GM23248 (cell line): ENCODE measurements around the gene ST3GAL2. TPM values are rescaled to one million over a fixed set of nuclear protein-coding genes. Genes with fewer than 3 reads are reported as not detected.

ENCODE experiments used
- DNase-seq: peaks from one replicate; pipeline ENCODE4 v3.0.0-alpha.2; 2015
- H2AFZ ChIP-seq: fragments of 200-600 bp; sonication (generic); 2 replicates; pipeline ENCODE4 v1.6.1; 2016; ENCODE audit warnings: antibody characterized with exemption
- H3F3A ChIP-seq: fragments of 200-600 bp; sonication (generic); 2 replicates; pipeline ENCODE4 v1.6.1; 2016; ENCODE audit warnings: mild to moderate bottlenecking, antibody characterized with exemption, mixed run types; ENCODE audit not compliant: insufficient read depth
- H3K27ac ChIP-seq: fragments of 200-600 bp; sonication (generic); 2 replicates; pipeline ENCODE4 v1.5.1; 2016; ENCODE audit warnings: mild to moderate bottlenecking
- H3K27me3 ChIP-seq: fragments of 200-600 bp; sonication (generic); replicated peaks from 2 replicates; pipeline ENCODE4 v1.6.1; 2016; ENCODE audit warnings: mild to moderate bottlenecking; ENCODE audit not compliant: insufficient read depth
- H3K36me3 ChIP-seq: fragments of 200-600 bp; sonication (generic); 2 replicates; pipeline ENCODE4 v1.6.1; 2016; ENCODE audit warnings: low read depth, mild to moderate bottlenecking
- H3K4me1 ChIP-seq: fragments of 200-600 bp; sonication (generic); 2 replicates; pipeline ENCODE4 v1.6.1; 2016; ENCODE audit warnings: mild to moderate bottlenecking; ENCODE audit not compliant: insufficient read depth
- H3K4me2 ChIP-seq: fragments of 200-600 bp; sonication (generic); one replicate; pipeline ENCODE4 v1.6.1; 2016; ENCODE audit warnings: mild to moderate bottlenecking; ENCODE audit not compliant: unreplicated experiment
- H3K4me3 ChIP-seq: fragments of 200-600 bp; sonication (generic); 2 replicates; pipeline ENCODE4 v1.5.1; 2016; ENCODE audit warnings: mild to moderate bottlenecking
- H3K79me2 ChIP-seq: fragments of 200-600 bp; sonication (generic); 2 replicates; pipeline ENCODE4 v1.6.1; 2016; ENCODE audit warnings: mild to moderate bottlenecking; ENCODE audit not compliant: insufficient read depth
- H3K9ac ChIP-seq: fragments of 200-600 bp; sonication (generic); 2 replicates; pipeline ENCODE4 v1.6.1; 2016; ENCODE audit warnings: mild to moderate bottlenecking
- H3K9me2 ChIP-seq: fragments of 200-600 bp; sonication (generic); 2 replicates; pipeline ENCODE4 v1.6.1; 2016; ENCODE audit warnings: mixed run types, mild to moderate bottlenecking, moderate library complexity; ENCODE audit not compliant: insufficient read depth
- H3K9me3 ChIP-seq: fragments of 200-600 bp; sonication (generic); one replicate; pipeline ENCODE4 v1.6.1; 2017; ENCODE audit warnings: low read depth
- H4K20me1 ChIP-seq: fragments of 200-600 bp; sonication (generic); 2 replicates; pipeline ENCODE4 v1.6.0; 2016; ENCODE audit not compliant: insufficient read depth
- EZH2 ChIP-seq: fragments of 200-600 bp; sonication (generic); IDR thresholded peaks from 2 replicates; pipeline ENCODE4 v1.6.1; 2018; ENCODE audit warnings: antibody characterized with exemption, mild to moderate bottlenecking; ENCODE audit not compliant: insufficient read depth, poor library complexity, severe bottlenecking
- EZH2phosphoT487 ChIP-seq: fragments of 200-600 bp; sonication (generic); IDR thresholded peaks from 2 replicates; pipeline ENCODE4 v1.6.1; 2018; ENCODE audit warnings: antibody characterized with exemption, moderate library complexity, mild to moderate bottlenecking, low read depth; ENCODE audit not compliant: insufficient read depth
- WGBS, 2 experiments: methylation state at CpG; one replicate each; pipeline ENCODE4 v1.1.6; 2015 to 2017; ENCODE audit warnings: low lambda C conversion rate in 2 of 2, low coverage in 1 of 2; ENCODE audit errors: missing lambda C conversion rate in 2 of 2; 5-methylcytosine and 5-hydroxymethylcytosine counted together
- in situ Hi-C: fragments of 300-500 bp; cut with MboI; formaldehyde crosslinking; loops from 2 replicates; pipeline ENCODE4 v1.15.0; 2020
- polyA plus RNA-seq: library from polyadenylated mRNA; unstranded; fragments of >200 nt; fragmentation: Nextera tagmentation; extraction: Ambion mirVana; gene quantifications from 2 replicates; pipeline ENCODE4 v1.2.1, GENCODE V29; 2016
- total RNA-seq: library from RNA; depleted of rRNA; stranded (reverse); fragments of >200 nt; shearing (Covaris generic); gene quantifications from 2 replicates; pipeline ENCODE4 v1.2.3, GENCODE V29; 2014

ST3GAL2 gene
- total and polyA plus RNA-seq, 2 experiments from 2014 or later = 10.8 to 32.5 TPM

GRCh38 chr16:70422543-70422942, 16.4 kb downstream of the ST3GAL2 start:
- Histone ChIP-seq H3K9me3 (no peaks in the 10 kb centered on the region), H3K79me2 (peaks cover 99% of the 10 kb centered on the region), H3K9ac (no peak overlapping the region), H4K20me1 (no peaks in the 10 kb centered on the region; the same call in 1 of the 2 replicates), H3F3A (peaks cover 1% of the 10 kb centered on the region; the same call in 1 of the 2 replicates), H3K9me2 (no peaks in the 10 kb centered on the region), H3K27me3 (no peaks in the 10 kb centered on the region), H3K4me1 (peaks cover 2% of the 10 kb centered on the region), H3K36me3 (no peaks in the 10 kb centered on the region), H3K4me2 (no peak overlapping the region), H3K27ac (no peak overlapping the region), H3K4me3 (no peak overlapping the region), H2AFZ (no peak overlapping the region)
- no peak for TF ChIP-seq EZH2phosphoT487
- no peak for TF ChIP-seq EZH2
- WGBS, 2 experiments = 94 to 97% methylated on average over 4 of the region's 4 CpGs
- in situ Hi-C loops = no loop called here
- no peak for DNase-seq

GRCh38 chr16:70421473-70422311, 17.2 kb downstream of the ST3GAL2 start:
- peaks cover 99% of the 10 kb centered on the region for H3K79me2 ChIP-seq
- no peaks in the 10 kb centered on the region for H3K4me1 ChIP-seq
- no peak overlapping the region for H3K9ac ChIP-seq
- no peaks in the 10 kb centered on the region for H3K9me3 ChIP-seq
- WGBS, 2 experiments = 93 to 94% methylated on average over 11 of the region's 11 CpGs
- no peak overlapping the region for H3K4me2 ChIP-seq
- H3K27ac ChIP-seq = no peak overlapping the region
- TF ChIP-seq EZH2phosphoT487 = no peak
- H3K27me3 ChIP-seq = no peaks in the 10 kb centered on the region
- no peak for DNase-seq
- no peaks in the 10 kb centered on the region for H3K9me2 ChIP-seq
- H4K20me1 ChIP-seq = no peaks in the 10 kb centered on the region; the same call in 1 of the 2 replicates
- H2AFZ ChIP-seq = no peak overlapping the region
- H3K4me3 ChIP-seq = no peak overlapping the region
- H3F3A ChIP-seq = no peaks in the 10 kb centered on the region
- H3K36me3 ChIP-seq = no peaks in the 10 kb centered on the region
- in situ Hi-C loops = no loop called here

- Histone ChIP-seq H3K9me2 (no peaks in the 10 kb centered on the region), H3K36me3 (no peaks in the 10 kb centered on the region), H4K20me1 (no peaks in the 10 kb centered on the region; the same call in 1 of the 2 replicates), H3K9ac (no peak overlapping the region), H2AFZ (no peak overlapping the region), H3F3A (no peaks in the 10 kb centered on the region), H3K4me1 (no peaks in the 10 kb centered on the region), H3K79me2 (peaks cover 99% of the 10 kb centered on the region), H3K4me3 (no peak overlapping the region), H3K4me2 (no peak overlapping the region), H3K27ac (no peak overlapping the region), H3K27me3 (no peaks in the 10 kb centered on the region), H3K9me3 (no peaks in the 10 kb centered on the region)
- TF ChIP-seq EZH2phosphoT487 (no peak), EZH2 (no peak)
- in situ Hi-C loops = no loop called here
- 91 to 92% methylated on average over 9 of the region's 9 CpGs for WGBS, 2 experiments
- DNase-seq = no peak
These were observed 17.9 kb downstream of the ST3GAL2 start for GRCh38 chr16:70421014-70421413.

GRCh38 chr16:70419384-70420327, 19.2 kb downstream of the ST3GAL2 start:
- no peak for DNase-seq
- Histone ChIP-seq H3K9ac (no peak overlapping the region), H3K9me3 (no peaks in the 10 kb centered on the region), H4K20me1 (no peaks in the 10 kb centered on the region; the same call in 1 of the 2 replicates), H2AFZ (no peak overlapping the region), H3F3A (no peaks in the 10 kb centered on the region), H3K79me2 (peaks cover 97% of the 10 kb centered on the region), H3K4me3 (no peak overlapping the region), H3K4me2 (no peak overlapping the region), H3K27ac (no peak overlapping the region), H3K27me3 (no peaks in the 10 kb centered on the region), H3K4me1 (no peaks in the 10 kb centered on the region), H3K36me3 (no peaks in the 10 kb centered on the region), H3K9me2 (no peaks in the 10 kb centered on the region)
- WGBS, 2 experiments = 81 to 88% methylated on average over 14 of the region's 14 CpGs
- in situ Hi-C loops = no loop called here
- TF ChIP-seq EZH2phosphoT487 = no peak
- TF ChIP-seq EZH2 = no peak
